ENCODE data around the gene UBQLN3.

The UBQLN3 gene

GRCh38 chr11:5504403-5504921 lies 5.3 kb downstream of the UBQLN3 start:
- DNase-seq: no peak

- DNase-seq: no peak
These were observed 9.4 kb downstream of the UBQLN3 start for GRCh38 chr11:5500393-5500801.

- DNase-seq: no peak
These were observed 10.1 kb downstream of the UBQLN3 start for GRCh38 chr11:5499671-5500070.

GRCh38 chr11:5489576-5490357 lies 20.0 kb downstream of the UBQLN3 start:
- no peak for DNase-seq

GRCh38 chr11:5488798-5489399 lies 20.9 kb downstream of the UBQLN3 start:
- no peak for DNase-seq

- DNase-seq: no peak
These were observed 21.4 kb downstream of the UBQLN3 start, which contains the start of gene OR52D1 for GRCh38 chr11:5488385-5488784. Gene OR52D1 (plus strand): TSS chr11:5488685. CDS start chr11:5488707, 22 bp downstream.

- DNase-seq: no peak
These were observed 23.3 kb downstream of the UBQLN3 start for GRCh38 chr11:5486421-5486820.

- no peak for DNase-seq
These were observed 23.8 kb downstream of the UBQLN3 start for GRCh38 chr11:5486003-5486402.

GRCh38 chr11:5476186-5476819 lies 33.5 kb downstream of the UBQLN3 start:
- no peak for DNase-seq

- no peak for DNase-seq
These were observed 35.8 kb downstream of the UBQLN3 start for GRCh38 chr11:5473921-5474320.

- DNase-seq: no peak
These were observed 42.2 kb downstream of the UBQLN3 start for GRCh38 chr11:5467527-5467926.

- DNase-seq: no peak
These were observed 48.7 kb downstream of the UBQLN3 start for GRCh38 chr11:5460983-5461621.
